PFSK-1 (cell line): Measurements from ENCODE around the gene SERPINB13.

Experiments
- POLR2AphosphoS5 ChIP-seq: IDR thresholded peaks from 2 replicates; pipeline ENCODE4 v1.6.1; 2012; ENCODE audit warnings: low read depth, mild to moderate bottlenecking, control low read depth, low read length, moderate library complexity
- TAF1 ChIP-seq: IDR thresholded peaks from 2 replicates; pipeline ENCODE4 v1.6.1; 2012; ENCODE audit warnings: low read length, control low read depth, borderline replicate concordance; ENCODE audit not compliant: insufficient read depth

- TF ChIP-seq POLR2AphosphoS5, result no peak
- no peak for TF ChIP-seq TAF1
Observed at GRCh38 chr18:63603772-63604171, 16.6 kb downstream of the SERPINB13 start.
